IPS-NIHi11 (cell line): Measurements from ENCODE around the gene MKI67.
"Not testable (repeated sequence)": the region's sequence is repeated elsewhere in the genome, so short reads cannot be mapped to it uniquely, and the experiment has no call there.

Source experiments
- DNase-seq: peaks from one replicate; pipeline ENCODE4 v3.0.0; 2012; ENCODE audit warnings: mixed read lengths, low spot score

Gene MKI67

GRCh38 chr10:128125944-128126764 lies at the start of gene MKI67:
Gene MKI67 (minus strand): TSS chr10:128126423. CDS start chr10:128125667, 756 bp downstream.
- peak; percentile 95 for DNase-seq

GRCh38 chr10:128174581-128175559 lies 48.6 kb upstream of the MKI67 start:
- DNase-seq = no peak

- no peak for DNase-seq
Observed at GRCh38 chr10:128173386-128173785, 47.2 kb upstream of the MKI67 start.

- no peak for DNase-seq
Observed at GRCh38 chr10:128172756-128173155, 46.5 kb upstream of the MKI67 start.

- DNase-seq = no peak
Observed at GRCh38 chr10:128169811-128170379, 43.7 kb upstream of the MKI67 start.

- DNase-seq = no peak
Observed at GRCh38 chr10:128167926-128168520, 41.8 kb upstream of the MKI67 start.

GRCh38 chr10:128167123-128167522 lies 40.9 kb upstream of the MKI67 start:
- not testable (repeated sequence) for DNase-seq

GRCh38 chr10:128166151-128166550 lies 39.9 kb upstream of the MKI67 start:
- no peak for DNase-seq

- no peak for DNase-seq
Observed at GRCh38 chr10:128165536-128165935, 39.3 kb upstream of the MKI67 start.

- DNase-seq = no peak
Observed at GRCh38 chr10:128163701-128164100, 37.5 kb upstream of the MKI67 start.

GRCh38 chr10:128161031-128161430 lies 34.8 kb upstream of the MKI67 start:
- no peak for DNase-seq

GRCh38 chr10:128160297-128160711 lies 34.1 kb upstream of the MKI67 start:
- DNase-seq = no peak

- no peak for DNase-seq
Observed at GRCh38 chr10:128158021-128158795, 32.0 kb upstream of the MKI67 start.

- no peak for DNase-seq
Observed at GRCh38 chr10:128156999-128157755, 31.0 kb upstream of the MKI67 start.

GRCh38 chr10:128152741-128153580 lies 26.7 kb upstream of the MKI67 start:
- DNase-seq = peak; percentile 70

- no peak for DNase-seq
Observed at GRCh38 chr10:128151031-128151430, 24.8 kb upstream of the MKI67 start.

- DNase-seq = no peak
Observed at GRCh38 chr10:128150561-128150960, 24.3 kb upstream of the MKI67 start.

GRCh38 chr10:128150045-128150493 lies 23.8 kb upstream of the MKI67 start:
- DNase-seq = peak; percentile 97

- peak; percentile 35 for DNase-seq
Observed at GRCh38 chr10:128149267-128150014, 23.2 kb upstream of the MKI67 start.
